Right lobe of liver (tissue), 4 donors: Measurements from ENCODE around the gene DAND5.

ENCODE experiments used
- POLR2A ChIP-seq: fragments of 450-650 bp; IDR thresholded peaks from one replicate; pipeline ENCODE4 v1.6.1; 2017; ENCODE audit warnings: antibody characterized with exemption, mild to moderate bottlenecking
- TF ChIP-seq, protein P1 (sequence below), 4 donors: fragments of 200-600 bp in 3 of 4; fragments of 450-650 bp in 1 of 4; IDR thresholded peaks; one replicate each; pipeline versions ENCODE4 v1.5.1 to v1.8.0; 2016 to 2022; ENCODE audit warnings: antibody characterized with exemption in 4 of 4, mild to moderate bottlenecking in 2 of 4
- donor health status: DM: no; HTN: no; CAD: no.
- donor health status: DM: no; HTN: no; CAD: no.
- donor health status: DM: no; HTN: yes; CAD: no.

DNA sequence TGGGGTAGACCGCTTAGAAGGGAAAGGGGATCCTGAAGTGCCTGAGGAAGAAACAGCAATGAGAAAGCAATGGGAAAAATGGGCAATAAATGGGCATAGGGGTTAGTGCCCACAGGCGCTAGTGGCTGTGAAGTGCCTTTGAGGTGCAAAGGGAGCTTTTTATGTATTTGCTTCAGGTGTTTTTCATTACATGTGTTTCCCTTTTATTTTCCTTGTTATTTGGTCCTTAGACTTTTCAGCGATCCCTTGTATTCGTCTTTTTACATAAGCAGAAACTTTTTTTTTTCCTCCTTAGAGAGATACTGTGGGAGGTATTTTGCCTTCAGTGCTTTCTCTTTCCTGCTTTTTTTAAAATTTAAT lies 45.5 kb downstream of the DAND5 start:
- TF ChIP-seq, protein P1, sequence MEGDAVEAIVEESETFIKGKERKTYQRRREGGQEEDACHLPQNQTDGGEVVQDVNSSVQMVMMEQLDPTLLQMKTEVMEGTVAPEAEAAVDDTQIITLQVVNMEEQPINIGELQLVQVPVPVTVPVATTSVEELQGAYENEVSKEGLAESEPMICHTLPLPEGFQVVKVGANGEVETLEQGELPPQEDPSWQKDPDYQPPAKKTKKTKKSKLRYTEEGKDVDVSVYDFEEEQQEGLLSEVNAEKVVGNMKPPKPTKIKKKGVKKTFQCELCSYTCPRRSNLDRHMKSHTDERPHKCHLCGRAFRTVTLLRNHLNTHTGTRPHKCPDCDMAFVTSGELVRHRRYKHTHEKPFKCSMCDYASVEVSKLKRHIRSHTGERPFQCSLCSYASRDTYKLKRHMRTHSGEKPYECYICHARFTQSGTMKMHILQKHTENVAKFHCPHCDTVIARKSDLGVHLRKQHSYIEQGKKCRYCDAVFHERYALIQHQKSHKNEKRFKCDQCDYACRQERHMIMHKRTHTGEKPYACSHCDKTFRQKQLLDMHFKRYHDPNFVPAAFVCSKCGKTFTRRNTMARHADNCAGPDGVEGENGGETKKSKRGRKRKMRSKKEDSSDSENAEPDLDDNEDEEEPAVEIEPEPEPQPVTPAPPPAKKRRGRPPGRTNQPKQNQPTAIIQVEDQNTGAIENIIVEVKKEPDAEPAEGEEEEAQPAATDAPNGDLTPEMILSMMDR (IDR thresholded peaks at IDR 0.05): no peak
- no peak for TF ChIP-seq POLR2A
